Measurements from ENCODE around the gene ZNF649. TPM values are rescaled to one million over a fixed set of nuclear protein-coding genes. Genes with fewer than 3 reads are reported as not detected.

Gene ZNF649
- total and polyA plus RNA-seq, 9 donors: 9.4 to 22.4 (median 16.0) TPM

- no peak for TF ChIP-seq CTCF (IDR thresholded peaks at IDR 0.05)
- no peak for TF ChIP-seq EP300 (IDR thresholded peaks at IDR 0.05)
- no peak for TF ChIP-seq POLR2A (IDR thresholded peaks at IDR 0.05)
- intact Hi-C loops (cut with DNase I): no loop called here
Observed at GRCh38 chr19:51884713-51885112, 20.1 kb downstream of the ZNF649 start.

GRCh38 chr19:51882518-51882917 is 22.3 kb downstream of the ZNF649 start:
- TF ChIP-seq POLR2A (IDR thresholded peaks at IDR 0.05) (no peak), EP300 (IDR thresholded peaks at IDR 0.05) (no peak), CTCF (IDR thresholded peaks at IDR 0.05) (no peak)
- H3K27me3 ChIP-seq: no peaks in the 10 kb centered on the region
- no peak for DNase-seq
- WGBS, 3 donors: 96 to 98% (median 97%) methylated on average over 3 of the region's 3 CpGs
- no peak overlapping the region for H3K4me3 ChIP-seq
- no peaks in the 10 kb centered on the region for H3K4me1 ChIP-seq (ENCODE audit: insufficient read depth)
- intact Hi-C loops (cut with DNase I): no loop called here
- peaks cover 2% of the 10 kb centered on the region for H3K36me3 ChIP-seq
- H3K27ac ChIP-seq: no peak overlapping the region
- peaks cover 0 to 11% of the 10 kb centered on the region in 2 donors for H3K9me3 ChIP-seq

More at GRCh38 chr19:51884713-51885112, 20.1 kb downstream of the ZNF649 start:
- H3K27ac ChIP-seq: no peak overlapping the region
- H3K27me3 ChIP-seq: no peaks in the 10 kb centered on the region
- WGBS, 3 donors: 91 to 96% (median 95%) methylated on average over 2 of the region's 2 CpGs
- no peaks in the 10 kb centered on the region for H3K4me1 ChIP-seq (ENCODE audit: insufficient read depth)
- no peaks in the 10 kb centered on the region for H3K36me3 ChIP-seq
- H3K9me3 ChIP-seq: peaks cover 0 to 7% of the 10 kb centered on the region in 2 donors
- no peak for DNase-seq
- no peak overlapping the region for H3K4me3 ChIP-seq

DNA sequence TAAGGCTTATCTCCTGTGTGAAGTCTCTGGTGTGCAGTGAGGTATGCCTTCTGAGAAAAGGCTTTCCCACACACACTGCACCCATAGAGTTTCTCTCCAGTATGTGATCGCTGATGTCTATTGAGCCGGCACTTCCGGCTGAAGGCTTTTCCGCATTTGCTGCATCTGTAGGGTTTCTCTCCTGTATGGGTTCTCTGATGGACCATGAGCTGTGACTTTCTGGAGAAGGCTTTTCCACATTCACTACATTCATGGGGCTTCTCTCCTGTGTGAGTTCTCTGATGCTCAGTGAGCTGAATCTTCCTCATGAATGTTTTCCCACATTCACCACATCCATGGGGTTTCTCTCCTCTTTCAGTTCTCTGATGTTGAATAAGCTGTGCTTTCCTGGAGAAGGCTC is 31.7 kb downstream of the ZNF649 start:
- TF ChIP-seq EP300 (IDR thresholded peaks at IDR 0.05) (no peak), CTCF (IDR thresholded peaks at IDR 0.05) (no peak), POLR2A (IDR thresholded peaks at IDR 0.05) (no peak)
- DNase-seq: no peak
- H3K4me3 ChIP-seq: no peak overlapping the region
- WGBS, 3 donors: 96 to 100% (median 97%) methylated on average over 4 of the region's 4 CpGs
- no peak overlapping the region for H3K27ac ChIP-seq
- no peaks in the 10 kb centered on the region for H3K27me3 ChIP-seq
- H3K4me1 ChIP-seq (ENCODE audit: insufficient read depth): no peaks in the 10 kb centered on the region
- peaks cover 5% of the 10 kb centered on the region for H3K36me3 ChIP-seq
- intact Hi-C loops (cut with DNase I): no loop called here
- H3K9me3 ChIP-seq: peaks cover 0 to 74% of the 10 kb centered on the region in 2 donors

DNA sequence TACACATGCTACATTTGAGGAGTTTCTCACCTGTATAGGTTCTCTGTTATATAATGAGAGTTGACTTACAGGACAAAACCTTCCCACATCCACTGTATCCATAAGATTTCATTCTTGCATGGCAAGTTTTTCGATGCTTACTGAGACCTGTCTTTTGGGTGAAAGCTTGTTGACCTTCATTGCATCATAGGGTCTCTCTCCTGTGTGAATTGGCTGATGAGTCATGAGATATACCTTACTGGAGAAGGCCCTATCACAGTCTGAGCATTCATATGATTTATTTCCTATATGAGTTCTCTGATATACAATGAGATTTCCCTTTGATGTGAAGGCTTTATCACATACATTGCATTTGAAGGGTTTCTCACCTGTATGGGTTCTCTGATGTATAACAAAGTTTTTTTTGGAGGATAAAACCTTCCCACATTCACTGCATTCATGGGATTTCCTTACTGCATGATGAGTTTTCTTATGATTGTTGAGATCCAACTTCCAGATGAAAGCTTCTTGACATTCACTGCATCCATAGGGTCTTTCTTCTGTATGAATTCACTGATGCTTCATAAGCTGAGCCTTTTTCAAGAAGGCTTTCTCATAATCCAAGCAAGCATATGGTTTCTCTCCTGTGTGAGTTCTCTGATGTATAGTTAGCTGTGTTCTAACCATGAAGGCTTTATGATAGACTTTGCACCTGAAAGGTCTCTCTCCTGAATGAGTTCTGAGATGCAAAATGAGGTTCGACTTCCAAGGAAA is 42.8 kb downstream of the ZNF649 start:
- DNase-seq: no peak
- Histone ChIP-seq H3K9me3 (peaks cover 0 to 48% of the 10 kb centered on the region in 2 donors), H3K36me3 (no peaks in the 10 kb centered on the region), H3K27me3 (no peaks in the 10 kb centered on the region), H3K4me1 (ENCODE audit: insufficient read depth) (no peaks in the 10 kb centered on the region), H3K4me3 (no peak overlapping the region), H3K27ac (no peak overlapping the region)
- intact Hi-C loops (cut with DNase I): no loop called here
- no peak for TF ChIP-seq CTCF (IDR thresholded peaks at IDR 0.05)
- TF ChIP-seq EP300 (IDR thresholded peaks at IDR 0.05): no peak
- no peak for TF ChIP-seq POLR2A (IDR thresholded peaks at IDR 0.05)
- WGBS, 3 donors: 95 to 100% (median 96%) methylated on average over 2 of the region's 2 CpGs

Other genes with a start within 250 kb of the ZNF649 start
- gene SPACA6, start 211.7 kb downstream of the ZNF649 start, total RNA-seq: 10 to 100 TPM; 30.3 to 93.2 (median 50.3) TPM
- 10 to 100 TPM in 1 of 2 donors, 1 to 10 TPM in 1; 6.4 to 27.4 TPM for gene SPACA6, start 211.7 kb downstream of the ZNF649 start, polyA plus RNA-seq
- gene HAS1, start 181.0 kb downstream of the ZNF649 start, total RNA-seq: 100 to 1,000 TPM in 1 of 7 donors, 10 to 100 TPM in 3, 1 to 10 TPM in 3; 1.8 to 385 (median 15.3) TPM
- gene HAS1, start 181.0 kb downstream of the ZNF649 start, polyA plus RNA-seq: 1 to 10 TPM; 1.0 to 7.5 TPM
- gene FPR1, start 153.1 kb downstream of the ZNF649 start, total RNA-seq: 10 to 100 TPM in 1 of 7 donors, 1 to 10 TPM in 6; 1.8 to 18.2 (median 3.6) TPM
- 10 to 100 TPM in 1 of 2 donors, 1 to 10 TPM in 1; 1.1 to 11.0 TPM for gene FPR1, start 153.1 kb downstream of the ZNF649 start, polyA plus RNA-seq
- 1 to 10 TPM in 3 of 7 donors, under 1 TPM in 4; 0.23 to 2.4 (median 0.95) TPM for gene FPR2, start 143.8 kb downstream of the ZNF649 start, total RNA-seq
- 1 to 10 TPM in 1 of 2 donors, under 1 TPM in 1; 0.21 to 1.1 TPM for gene FPR2, start 143.8 kb downstream of the ZNF649 start, polyA plus RNA-seq
- gene FPR3, start 109.9 kb downstream of the ZNF649 start, total RNA-seq: 1 to 10 TPM; 1.5 to 4.5 (median 3.5) TPM
- 10 to 100 TPM in 1 of 2 donors, 1 to 10 TPM in 1; 1.9 to 20.5 TPM for gene FPR3, start 109.9 kb downstream of the ZNF649 start, polyA plus RNA-seq
- gene ZNF577, start 17.1 kb downstream of the ZNF649 start, total RNA-seq: 10 to 100 TPM; 18.2 to 33.1 (median 30.0) TPM
- 10 to 100 TPM; 38.9 to 40.6 TPM for gene ZNF577, start 17.1 kb downstream of the ZNF649 start, polyA plus RNA-seq
- 1 to 10 TPM; 5.1 to 8.0 (median 5.9) TPM for gene ZNF613, start 22.5 kb upstream of the ZNF649 start, total RNA-seq
- gene ZNF613, start 22.5 kb upstream of the ZNF649 start, polyA plus RNA-seq: 1 to 10 TPM; 4.9 to 7.0 TPM
- gene ZNF350, start 81.8 kb upstream of the ZNF649 start, total RNA-seq: 10 to 100 TPM in 6 of 7 donors, 1 to 10 TPM in 1; 9.2 to 16.6 (median 13.9) TPM
- 10 to 100 TPM; 10.4 to 16.6 TPM for gene ZNF350, start 81.8 kb upstream of the ZNF649 start, polyA plus RNA-seq
- gene ZNF615, start 103.2 kb upstream of the ZNF649 start, total RNA-seq: 10 to 100 TPM in 6 of 7 donors, 1 to 10 TPM in 1; 6.8 to 20.0 (median 15.3) TPM
- gene ZNF615, start 103.2 kb upstream of the ZNF649 start, polyA plus RNA-seq: 10 to 100 TPM in 1 of 2 donors, 1 to 10 TPM in 1; 9.6 to 11.8 TPM
- gene ZNF614, start 123.4 kb upstream of the ZNF649 start, total RNA-seq: 10 to 100 TPM in 5 of 7 donors, 1 to 10 TPM in 2; 7.0 to 12.7 (median 10.6) TPM
- gene ZNF614, start 123.4 kb upstream of the ZNF649 start, polyA plus RNA-seq: 1 to 10 TPM; 6.3 to 7.7 TPM
- gene ZNF432, start 143.8 kb upstream of the ZNF649 start, total RNA-seq: 10 to 100 TPM; 12.3 to 18.4 (median 16.2) TPM
- 10 to 100 TPM in 1 of 2 donors, 1 to 10 TPM in 1; 9.3 to 10.4 TPM for gene ZNF432, start 143.8 kb upstream of the ZNF649 start, polyA plus RNA-seq
- gene ZNF841, start 190.7 kb upstream of the ZNF649 start, total RNA-seq: 10 to 100 TPM; 13.2 to 33.9 (median 24.2) TPM
- gene ZNF841, start 190.7 kb upstream of the ZNF649 start, polyA plus RNA-seq: 10 to 100 TPM; 13.8 to 19.1 TPM
- 10 to 100 TPM in 5 of 7 donors, 1 to 10 TPM in 2; 4.5 to 22.3 (median 14.1) TPM for gene ZNF616, start 234.9 kb upstream of the ZNF649 start, total RNA-seq
- gene ZNF616, start 234.9 kb upstream of the ZNF649 start, polyA plus RNA-seq: 10 to 100 TPM in 1 of 2 donors, 1 to 10 TPM in 1; 5.1 to 10.3 TPM